ENCODE results near the gene WIPF2. TPM values are rescaled to one million over a fixed set of nuclear protein-coding genes. Genes with fewer than 3 reads are reported as not detected.

The WIPF2 gene
- total RNA-seq, 1 donor from 2014 or later = 25.4 TPM

GRCh38 chr17:40313668-40314583, 94.8 kb downstream of the WIPF2 start:
- peak; percentile 67 for DNase-seq
- Mint-ChIP-seq H3K27ac (ENCODE audit: unreplicated experiment) (peak overlapping the region; percentile 90), H3K9me3 (ENCODE audit: unreplicated experiment) (no peaks in the 10 kb centered on the region), H3K4me1 (ENCODE audit: low read depth, unreplicated experiment) (peaks cover 42% of the 10 kb centered on the region), H3K4me3 (ENCODE audit: unreplicated experiment) (peak overlapping the region; percentile 81), H3K27me3 (ENCODE audit: unreplicated experiment) (peaks cover 25% of the 10 kb centered on the region), H3K36me3 (ENCODE audit: unreplicated experiment) (no peaks in the 10 kb centered on the region)
- TF ChIP-seq CTCF (IDR thresholded peaks at IDR 0.05; ENCODE audit: partially characterized antibody, unreplicated experiment) = no peak

GRCh38 chr17:40314584-40314956, 95.5 kb downstream of the WIPF2 start:
- peaks cover 45% of the 10 kb centered on the region for H3K4me1 Mint-ChIP-seq (ENCODE audit: low read depth, unreplicated experiment)
- no peaks in the 10 kb centered on the region for H3K9me3 Mint-ChIP-seq (ENCODE audit: unreplicated experiment)
- TF ChIP-seq CTCF (IDR thresholded peaks at IDR 0.05; ENCODE audit: partially characterized antibody, unreplicated experiment) = no peak
- H3K27me3 Mint-ChIP-seq (ENCODE audit: unreplicated experiment) = peaks cover 25% of the 10 kb centered on the region
- H3K27ac Mint-ChIP-seq (ENCODE audit: unreplicated experiment) = peak overlapping the region; percentile 62
- peak; percentile 12 for DNase-seq
- H3K4me3 Mint-ChIP-seq (ENCODE audit: unreplicated experiment) = peak overlapping the region; percentile 79
- no peaks in the 10 kb centered on the region for H3K36me3 Mint-ChIP-seq (ENCODE audit: unreplicated experiment)

- H3K4me3 Mint-ChIP-seq (ENCODE audit: unreplicated experiment) = no peak overlapping the region
- no peaks in the 10 kb centered on the region for H3K36me3 Mint-ChIP-seq (ENCODE audit: unreplicated experiment)
- no peak for TF ChIP-seq CTCF (IDR thresholded peaks at IDR 0.05; ENCODE audit: partially characterized antibody, unreplicated experiment)
- peaks cover 2% of the 10 kb centered on the region for H3K9me3 Mint-ChIP-seq (ENCODE audit: unreplicated experiment)
- DNase-seq = no peak
- H3K27ac Mint-ChIP-seq (ENCODE audit: unreplicated experiment) = no peak overlapping the region
- peaks cover 46% of the 10 kb centered on the region for H3K4me1 Mint-ChIP-seq (ENCODE audit: low read depth, unreplicated experiment)
- H3K27me3 Mint-ChIP-seq (ENCODE audit: unreplicated experiment) = peaks cover 28% of the 10 kb centered on the region
Observed at GRCh38 chr17:40315206-40315605, 96.1 kb downstream of the WIPF2 start.

- TF ChIP-seq CTCF (IDR thresholded peaks at IDR 0.05; ENCODE audit: partially characterized antibody, unreplicated experiment) = no peak
- Mint-ChIP-seq H3K4me3 (ENCODE audit: unreplicated experiment) (peak overlapping the region; percentile 46), H3K4me1 (ENCODE audit: low read depth, unreplicated experiment) (peaks cover 45% of the 10 kb centered on the region), H3K27me3 (ENCODE audit: unreplicated experiment) (peaks cover 25% of the 10 kb centered on the region), H3K36me3 (ENCODE audit: unreplicated experiment) (no peaks in the 10 kb centered on the region), H3K9me3 (ENCODE audit: unreplicated experiment) (peaks cover 2% of the 10 kb centered on the region), H3K27ac (ENCODE audit: unreplicated experiment) (no peak overlapping the region)
- peak; percentile 18 for DNase-seq
Observed at GRCh38 chr17:40315678-40316570, 96.8 kb downstream of the WIPF2 start.
